IPS-NIHi11 (cell line): Measurements from ENCODE around the gene LCMT1.
"Not testable (repeated sequence)": the region's sequence is repeated elsewhere in the genome, so short reads cannot be mapped to it uniquely, and the experiment has no call there.

ENCODE experiments used
- DNase-seq: peaks from one replicate; pipeline ENCODE4 v3.0.0; 2012; ENCODE audit warnings: mixed read lengths, low spot score

The LCMT1 gene

DNA sequence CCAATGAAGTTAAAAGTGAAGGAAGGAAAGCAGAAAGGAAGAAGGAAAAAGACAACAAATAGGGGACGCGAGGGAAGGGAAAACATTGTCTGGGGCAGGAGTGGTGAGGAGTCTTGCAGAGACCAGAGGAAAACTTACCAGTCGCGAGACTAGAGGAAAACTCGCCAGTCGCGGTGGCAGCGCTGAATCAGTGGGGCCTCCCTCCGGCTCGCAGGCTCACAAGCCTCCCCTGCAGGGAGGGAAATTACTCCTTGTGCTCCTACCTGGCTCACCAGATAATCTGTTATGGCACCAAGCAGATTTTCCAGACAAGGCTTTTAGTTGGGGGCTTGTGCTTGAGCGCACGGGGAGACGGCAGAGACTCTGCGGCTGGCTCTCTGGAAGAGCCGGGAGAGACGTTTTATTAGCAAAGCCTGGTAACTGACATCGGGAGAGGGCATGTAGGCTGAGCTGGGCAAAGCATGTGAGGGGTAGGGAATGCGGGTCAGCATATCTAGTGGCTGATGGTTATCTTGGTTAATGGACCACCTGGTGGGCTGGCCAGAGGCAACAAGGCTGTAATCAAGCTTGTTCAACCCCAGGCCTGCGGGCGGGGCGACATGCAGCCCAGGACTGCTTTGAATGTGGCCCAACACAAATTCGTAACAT lies 37.1 kb downstream of the LCMT1 start:
- peak; percentile 24 for DNase-seq

DNA sequence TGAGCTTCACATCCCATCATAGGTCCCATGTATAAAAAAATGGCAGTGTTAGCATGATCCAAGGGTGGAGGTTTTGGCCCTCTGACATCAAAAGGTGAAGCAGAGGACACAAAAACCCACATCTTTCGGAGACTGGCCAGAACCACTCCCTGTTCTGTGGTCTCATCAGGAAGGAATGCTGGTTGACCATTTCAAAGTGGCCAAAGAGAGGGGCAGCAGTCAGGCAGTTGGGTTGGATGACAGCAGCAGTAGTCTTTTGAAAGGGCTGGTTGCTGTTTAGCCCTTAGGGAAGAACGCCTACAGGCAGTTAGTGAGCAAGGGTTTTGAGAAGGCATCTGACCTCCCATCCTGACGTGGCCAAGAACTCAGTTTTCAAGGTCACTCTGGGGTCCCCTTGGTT lies 40.5 kb downstream of the LCMT1 start:
- DNase-seq: no peak

DNA sequence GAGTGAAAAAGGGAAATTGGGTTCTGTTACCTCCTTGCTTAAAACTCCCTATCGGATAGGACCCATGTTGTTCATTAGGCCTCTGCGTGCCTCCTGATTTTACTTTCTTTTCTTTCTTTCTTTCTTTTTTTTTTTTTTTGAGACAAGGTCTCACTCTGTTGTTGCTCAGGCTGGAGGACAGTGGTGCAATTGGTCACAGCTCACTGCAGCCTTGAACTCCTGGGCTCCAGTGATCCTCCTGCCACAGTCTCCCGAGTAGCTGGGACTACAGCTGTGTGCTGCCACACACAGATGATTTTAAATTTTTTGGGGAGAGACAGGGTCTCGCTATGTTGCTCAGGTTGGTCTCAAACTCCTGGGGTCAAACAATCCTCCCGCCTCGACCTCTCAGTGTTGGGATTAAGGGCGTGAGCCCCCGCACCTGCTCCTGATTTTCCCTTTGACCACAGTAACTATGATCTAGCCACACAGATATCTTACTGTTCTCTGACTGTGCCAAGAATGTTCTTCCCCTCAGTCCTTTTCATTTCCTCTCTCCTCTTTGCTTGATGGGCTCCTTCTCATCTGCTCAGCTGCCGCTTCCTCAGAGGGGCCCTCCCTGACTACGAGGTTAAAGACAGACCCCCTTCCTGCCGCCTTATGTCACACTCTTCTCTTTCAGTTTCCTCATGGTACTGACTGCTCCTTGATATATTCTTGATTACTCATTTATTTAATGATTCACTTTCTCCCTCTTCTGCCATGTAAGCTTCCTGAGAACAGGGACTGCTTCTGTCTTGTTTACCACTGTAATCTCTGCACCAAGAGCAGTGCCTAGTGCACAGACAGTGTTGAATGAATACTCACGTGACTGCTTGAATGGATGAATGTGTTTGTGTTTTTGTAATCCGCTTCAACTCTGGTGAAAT lies 44.3 kb downstream of the LCMT1 start:
- no peak for DNase-seq

DNA sequence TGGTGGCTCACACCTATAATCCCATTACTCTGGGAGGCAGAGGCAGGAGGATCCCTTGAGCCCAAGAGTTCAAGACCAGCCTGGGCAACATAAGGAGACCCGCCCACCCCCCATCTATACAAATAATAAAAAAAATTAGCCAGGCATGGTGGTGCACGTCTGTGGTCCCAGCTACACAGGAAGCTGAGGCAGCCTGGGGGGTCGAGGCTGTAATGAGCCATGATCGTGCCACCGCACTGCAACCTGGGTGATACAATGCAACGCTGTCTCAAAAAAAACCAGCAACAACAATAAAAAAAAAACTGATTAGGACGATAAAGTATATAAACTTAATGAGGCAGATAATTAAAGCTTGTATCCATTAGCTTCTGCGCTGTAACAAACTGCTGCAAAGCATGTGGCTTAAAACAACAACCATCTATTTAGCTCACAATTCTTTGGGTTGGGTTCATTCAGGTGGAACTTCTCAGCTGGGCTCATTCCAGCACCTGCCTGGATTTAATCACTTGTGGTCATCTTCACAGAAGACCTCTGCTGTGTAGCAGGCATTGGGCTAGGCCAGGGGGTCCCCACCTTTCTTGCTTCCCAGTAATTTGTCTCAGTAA lies 45.8 kb downstream of the LCMT1 start:
- no peak for DNase-seq

DNA sequence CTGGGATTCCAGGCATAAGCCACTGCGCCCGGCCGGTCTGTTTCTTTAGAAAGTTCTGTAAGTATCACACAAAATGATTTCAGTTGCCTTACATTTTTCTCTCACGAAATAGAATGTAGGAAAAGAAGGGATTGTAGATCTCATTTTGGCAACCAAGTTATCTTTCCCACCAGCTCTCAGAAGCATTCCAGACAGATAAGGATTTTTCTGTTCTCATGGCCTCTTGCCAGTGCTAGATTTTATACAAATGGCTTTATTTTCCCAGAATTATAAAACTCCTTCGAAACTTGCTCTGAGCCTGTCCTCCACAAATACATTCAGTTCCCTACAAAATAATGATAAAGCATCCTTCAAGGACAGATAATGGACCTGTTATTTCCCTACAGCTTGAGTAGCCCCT lies 46.9 kb downstream of the LCMT1 start:
- DNase-seq: no peak

DNA sequence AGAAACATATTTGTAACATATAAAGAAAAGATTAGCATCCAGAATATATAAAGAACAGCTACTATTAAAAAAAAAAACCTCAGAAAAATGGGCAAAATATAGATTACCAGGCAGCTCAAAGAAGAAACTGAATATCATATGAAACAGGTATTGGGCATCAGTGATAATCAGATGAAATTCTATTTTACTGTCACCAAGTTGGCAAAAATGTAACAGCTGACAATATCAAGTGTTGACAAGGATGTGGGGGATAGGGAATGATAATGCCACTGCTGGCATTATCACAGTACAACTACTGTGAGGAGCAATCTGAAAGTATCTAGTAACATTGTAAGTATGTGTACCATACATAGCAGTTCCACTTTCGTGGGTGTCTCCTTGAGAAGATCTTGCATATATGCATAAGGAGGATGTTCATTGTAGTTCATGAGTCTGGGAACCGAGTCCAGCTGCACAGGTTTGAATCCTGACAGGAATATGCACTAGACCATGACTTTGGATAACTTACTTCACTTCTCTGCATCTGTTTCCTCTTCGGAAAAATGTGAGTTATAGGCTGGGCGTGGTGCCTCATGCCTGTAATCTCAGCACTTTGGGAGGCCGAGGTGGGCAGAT lies 50.3 kb downstream of the LCMT1 start:
- DNase-seq: no peak

DNA sequence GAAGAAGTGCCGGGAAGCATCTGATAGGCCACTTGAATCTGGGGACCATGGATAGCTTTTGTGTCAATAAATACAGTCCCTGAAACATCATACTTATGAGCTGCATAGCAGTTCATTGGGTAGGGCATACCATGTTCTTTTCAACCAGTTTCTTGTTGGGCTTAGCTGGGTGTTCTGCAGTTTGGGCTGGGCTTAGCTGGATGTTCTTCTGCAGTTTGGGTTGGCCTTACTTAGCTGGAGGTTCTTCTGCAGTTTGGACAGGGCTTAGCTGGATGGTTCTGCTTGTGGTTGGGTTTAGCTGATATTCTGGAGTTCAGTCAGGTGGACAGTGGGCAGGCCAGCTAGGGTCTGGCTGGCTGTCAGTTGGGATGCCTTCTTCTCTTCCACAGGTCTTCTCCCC lies 52.1 kb downstream of the LCMT1 start:
- no peak for DNase-seq

DNA sequence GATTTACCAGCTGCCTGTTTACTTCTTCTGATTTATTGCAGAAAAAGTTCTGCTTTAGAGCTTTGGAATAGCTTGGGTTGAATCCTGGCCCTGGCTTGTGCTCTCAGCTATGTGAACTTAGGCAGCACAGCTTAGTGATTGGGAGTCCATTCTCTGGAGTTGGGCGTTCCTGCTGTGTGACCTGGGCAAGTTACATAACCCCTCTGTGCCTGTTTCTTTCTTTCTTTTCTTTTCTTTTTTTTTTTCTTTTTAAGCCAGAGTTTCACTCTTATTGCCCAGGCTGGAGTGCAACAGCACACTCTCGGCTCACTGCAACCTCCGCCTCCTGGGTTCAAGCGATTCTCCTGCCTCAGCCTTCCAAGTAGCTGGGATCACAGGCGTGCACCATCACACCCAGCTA lies 53.7 kb downstream of the LCMT1 start:
- DNase-seq: no peak

DNA sequence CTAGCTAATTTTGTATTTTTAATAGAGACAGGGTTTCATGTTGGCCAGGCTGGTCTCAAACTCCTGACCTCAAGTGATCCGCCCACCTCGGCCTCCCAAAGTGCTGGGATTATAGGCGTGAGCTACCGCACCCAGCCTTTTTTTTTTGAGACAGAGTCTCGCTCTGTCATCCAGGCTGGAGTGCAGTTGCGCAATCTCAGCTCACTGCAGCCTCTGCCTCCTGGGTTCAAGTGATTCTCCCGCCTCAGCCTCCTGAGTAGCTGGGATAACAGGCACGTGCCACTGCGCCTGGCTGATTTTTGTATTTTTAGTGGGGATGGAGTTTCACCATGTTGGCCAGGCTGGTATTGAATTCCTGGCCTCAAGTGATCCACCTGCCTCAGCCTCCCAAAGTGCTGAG lies 56.4 kb downstream of the LCMT1 start:
- DNase-seq: not testable (repeated sequence)

DNA sequence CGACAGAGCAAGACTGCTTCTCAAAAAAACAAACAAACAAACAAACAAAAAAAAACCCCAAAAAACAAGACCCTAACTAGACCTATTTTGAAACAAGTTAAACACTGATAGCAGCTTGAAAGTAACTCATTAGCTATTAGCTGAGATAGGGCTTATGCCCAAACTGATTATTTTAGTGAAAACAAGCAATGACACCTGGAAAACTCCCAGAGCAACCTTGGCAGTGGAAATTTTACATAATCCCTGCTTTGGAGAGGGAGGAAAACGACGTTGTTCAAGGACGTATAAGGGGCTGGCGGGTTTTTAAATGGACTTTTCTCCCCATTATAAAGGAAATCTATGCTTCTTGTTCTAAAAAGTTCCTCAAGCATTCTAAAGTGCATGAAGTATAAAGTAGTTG lies 59.8 kb downstream of the LCMT1 start:
- DNase-seq: no peak

DNA sequence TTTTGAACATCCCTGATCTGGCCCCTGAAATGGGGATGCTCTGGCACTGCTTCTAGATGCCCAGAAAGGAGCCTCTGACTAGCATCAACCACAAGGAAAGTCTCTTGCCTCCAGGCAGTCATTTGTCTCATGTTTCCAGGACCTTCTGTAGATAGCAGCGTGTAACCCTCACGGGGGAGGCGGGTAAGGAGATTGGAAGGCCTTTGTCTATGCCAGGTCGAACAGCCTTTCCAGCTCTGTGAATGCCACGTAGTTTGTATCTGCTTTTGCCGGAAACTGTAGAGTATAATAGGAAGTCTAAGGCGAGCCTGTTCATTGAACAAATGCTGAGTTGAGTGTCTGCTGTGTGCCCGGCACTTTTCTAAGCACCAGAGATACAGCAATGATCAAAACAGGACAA lies 61.3 kb downstream of the LCMT1 start:
- no peak for DNase-seq

DNA sequence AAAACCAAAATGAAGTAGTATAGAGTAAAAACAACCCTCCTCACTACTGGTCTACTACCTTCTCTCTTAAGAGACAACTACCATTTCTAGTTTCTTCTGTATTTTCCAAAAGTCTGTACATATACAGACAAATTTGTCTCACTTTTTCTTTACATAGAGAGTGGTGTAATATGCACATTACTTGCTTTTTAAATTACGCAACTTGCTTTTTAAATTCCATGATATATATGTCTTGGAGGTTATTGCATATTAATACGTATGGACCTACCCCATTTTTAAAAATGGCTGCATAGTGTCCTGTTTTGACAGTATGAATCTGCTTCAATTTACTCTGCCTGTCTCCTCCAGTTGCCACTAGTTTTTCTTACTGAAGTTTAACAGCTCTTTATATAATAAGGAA lies 62.7 kb downstream of the LCMT1 start:
- no peak for DNase-seq

DNA sequence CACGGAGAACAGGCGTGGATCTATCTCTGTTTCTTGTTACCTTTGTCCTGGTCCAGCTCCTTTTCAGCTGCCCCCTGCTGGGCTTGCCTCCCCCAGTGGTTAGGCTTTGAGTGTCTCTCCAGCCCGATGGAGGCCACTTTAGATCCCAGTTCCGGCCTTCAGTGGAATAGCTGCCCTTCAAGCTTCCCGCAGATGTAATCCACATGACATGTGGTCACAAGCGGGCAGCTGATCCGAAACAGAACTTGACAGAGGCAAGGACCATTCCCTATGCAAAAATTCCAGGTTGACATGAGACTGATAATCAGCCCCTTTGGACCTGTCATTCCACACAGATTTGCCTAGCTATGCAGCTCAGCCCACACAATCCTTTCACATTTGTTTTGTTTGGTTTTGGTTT lies 64.6 kb downstream of the LCMT1 start:
- no peak for DNase-seq

DNA sequence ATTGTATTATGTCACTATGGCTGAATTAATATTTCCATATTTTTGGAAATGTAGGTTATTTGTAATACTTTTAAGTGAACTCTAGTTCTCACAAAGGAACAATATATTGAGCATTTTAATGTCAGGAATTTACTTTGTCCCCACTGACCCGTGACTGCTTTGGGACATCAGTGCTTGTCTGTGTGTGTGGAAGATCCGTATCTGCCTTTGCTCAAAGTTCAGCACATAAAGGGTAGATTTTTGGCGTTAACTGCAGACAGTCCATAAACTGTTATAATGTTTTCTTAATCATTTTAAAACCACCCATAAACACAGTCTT lies 65.9 kb downstream of the LCMT1 start:
- no peak for DNase-seq

DNA sequence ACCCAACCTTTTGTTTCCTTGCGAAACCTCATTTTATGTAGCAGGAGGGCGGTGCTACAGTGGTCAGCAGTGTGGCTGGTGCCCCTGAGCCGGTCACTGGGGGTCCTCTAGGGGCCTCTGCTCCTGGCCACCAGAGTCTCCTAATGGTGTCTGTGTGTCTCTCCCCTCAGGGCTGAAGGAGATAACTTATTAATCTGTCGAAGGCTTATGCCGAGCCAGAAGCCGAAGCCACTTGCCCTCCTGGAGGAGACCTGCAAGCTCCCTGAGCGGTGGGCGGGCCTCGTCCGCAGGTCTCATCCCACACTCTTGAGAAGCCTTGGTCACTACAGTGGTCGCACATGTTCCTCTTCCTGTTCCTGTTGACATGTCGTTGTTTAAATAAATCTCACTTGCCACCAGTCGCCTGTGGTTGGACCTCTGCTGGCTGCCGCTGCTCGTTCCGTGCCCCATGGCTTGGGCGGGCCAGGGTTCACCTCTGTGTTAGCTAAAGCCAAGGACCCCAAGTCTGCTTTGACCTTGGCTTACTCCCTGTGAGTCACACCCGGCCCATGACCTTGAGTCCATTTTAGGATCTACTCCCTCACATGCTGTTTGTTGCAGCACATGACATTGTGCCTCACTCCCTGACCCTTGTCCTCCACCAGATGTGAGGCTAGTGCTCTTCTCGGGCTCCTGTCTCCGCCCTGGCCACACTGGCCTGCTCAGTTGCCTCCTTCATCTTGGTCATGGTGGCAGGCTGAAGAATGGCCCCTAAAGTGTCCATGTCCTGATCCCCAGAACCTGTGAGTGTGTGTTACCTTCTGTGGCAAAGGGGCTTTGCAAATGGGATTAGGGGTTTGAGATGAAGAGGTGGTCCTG lies 66.5 kb downstream of the LCMT1 start:
- DNase-seq: no peak

DNA sequence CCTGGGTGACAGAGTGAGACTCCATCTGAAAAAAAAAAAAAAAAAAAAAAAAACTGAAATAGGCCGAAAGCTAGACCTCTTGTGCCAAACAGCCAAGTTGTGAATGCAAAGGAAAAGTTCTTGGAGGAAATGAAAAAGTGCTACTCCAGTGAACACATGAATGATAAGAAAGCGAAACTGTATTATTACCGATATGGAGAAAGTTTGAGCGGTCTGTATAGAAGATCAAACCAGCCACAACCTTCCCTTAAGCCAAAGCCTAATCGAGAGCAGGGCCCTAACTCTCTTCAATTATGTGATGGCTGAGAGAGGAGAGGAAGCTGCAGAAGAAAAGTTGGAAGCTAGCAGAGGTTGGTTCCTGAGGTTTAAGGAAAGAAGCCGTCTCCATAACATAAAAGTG lies 69.7 kb downstream of the LCMT1 start:
- DNase-seq: not testable (repeated sequence)

DNA sequence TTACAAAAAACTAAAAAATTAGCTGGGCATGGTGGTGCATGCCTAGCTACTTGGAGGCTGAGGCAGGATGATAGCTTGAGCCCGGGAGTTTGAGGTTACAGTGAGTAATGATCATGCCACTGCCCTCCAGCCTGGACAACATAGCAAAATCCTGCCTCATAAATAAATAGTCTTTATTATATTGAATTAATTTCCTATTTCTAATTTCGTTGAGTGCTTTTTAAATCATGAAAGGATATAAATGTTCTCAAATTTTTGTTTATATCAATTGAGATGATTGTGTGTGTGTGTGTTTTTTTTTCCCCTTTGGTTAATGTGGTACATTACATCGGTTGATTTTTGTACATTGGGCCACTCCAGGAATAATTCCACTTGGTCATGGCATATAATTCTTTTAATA lies 73.2 kb downstream of the LCMT1 start:
- DNase-seq: no peak

DNA sequence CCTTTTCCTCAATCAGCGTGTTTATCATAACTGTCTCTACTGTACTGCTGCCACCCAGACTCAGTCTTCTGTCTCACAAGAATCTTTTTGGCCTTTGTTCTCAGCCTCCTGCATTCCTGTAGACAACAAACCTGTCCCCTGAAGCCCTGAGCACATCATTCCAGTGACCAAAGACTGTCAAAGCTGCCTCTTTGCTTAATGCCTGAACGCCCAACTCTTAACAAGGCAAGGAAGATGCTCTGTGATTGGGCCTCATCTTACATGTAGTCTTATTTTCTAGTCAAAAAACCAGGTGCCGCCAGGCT lies 75.9 kb downstream of the LCMT1 start:
- no peak for DNase-seq

DNA sequence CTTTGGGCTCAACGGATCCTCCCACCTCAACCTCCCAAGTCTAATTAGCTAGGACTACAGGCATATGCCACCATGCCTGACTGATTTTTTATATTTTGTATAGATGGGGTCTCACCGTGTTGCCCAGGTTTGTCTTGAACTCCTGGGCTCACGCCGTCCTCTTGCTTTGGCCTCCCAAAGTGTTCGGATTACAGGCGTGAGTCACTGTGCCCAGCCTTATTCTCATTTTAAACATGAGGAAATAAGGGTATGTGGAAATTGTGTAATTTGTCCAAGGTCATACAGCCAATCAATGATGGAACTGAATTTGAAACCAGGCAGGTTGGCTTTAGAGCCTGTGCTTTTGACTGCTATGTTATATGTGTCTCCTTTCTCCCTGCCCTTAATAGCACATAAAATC lies 77.8 kb downstream of the LCMT1 start:
- no peak for DNase-seq

DNA sequence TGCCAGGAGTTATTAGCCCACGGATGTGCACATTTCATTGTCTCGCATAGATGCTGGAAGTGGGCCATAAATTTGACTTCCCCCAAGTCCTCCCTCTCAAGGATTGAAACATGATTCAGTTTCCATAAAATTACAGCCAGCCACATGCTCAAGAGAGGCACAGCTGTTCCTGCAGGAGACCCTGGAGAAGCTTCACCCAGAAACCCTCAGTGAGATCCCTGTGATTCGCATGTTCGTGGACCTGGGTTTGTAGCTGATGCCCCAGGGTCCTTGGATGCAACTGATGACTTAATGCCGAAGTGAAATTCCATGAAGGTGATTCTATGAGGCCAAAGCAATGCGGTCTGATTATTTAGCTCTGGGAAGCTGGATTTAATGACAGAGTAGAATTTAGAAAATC lies 80.6 kb downstream of the LCMT1 start:
- no peak for DNase-seq

DNA sequence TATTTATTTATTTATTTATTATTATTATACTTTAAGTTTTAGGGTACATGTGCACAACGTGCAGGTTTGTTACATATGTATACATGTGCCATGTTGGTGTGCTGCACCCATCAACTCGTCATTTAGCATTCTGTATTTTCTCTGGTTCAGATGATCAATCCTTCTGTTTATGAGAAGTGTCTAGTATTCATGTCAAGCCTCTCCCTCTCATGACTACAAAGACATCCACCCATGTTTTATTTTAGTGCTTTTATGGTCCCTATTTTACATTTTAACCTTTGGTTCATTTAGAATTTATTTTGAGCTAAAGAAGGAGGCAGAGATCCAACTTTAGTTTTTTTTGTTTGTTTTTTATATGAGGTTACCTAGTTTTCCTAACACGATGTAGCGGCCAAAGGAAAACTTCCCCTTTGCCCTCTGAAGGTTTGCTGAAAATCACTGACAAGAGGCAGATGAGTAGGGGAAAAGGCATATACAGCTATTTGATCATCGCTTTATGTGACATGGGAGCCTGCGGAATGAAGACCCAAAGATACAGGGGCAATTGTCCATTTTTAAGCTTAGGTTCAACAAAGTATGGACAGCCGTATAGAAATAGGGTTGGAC lies 82.8 kb downstream of the LCMT1 start:
- DNase-seq: no peak

DNA sequence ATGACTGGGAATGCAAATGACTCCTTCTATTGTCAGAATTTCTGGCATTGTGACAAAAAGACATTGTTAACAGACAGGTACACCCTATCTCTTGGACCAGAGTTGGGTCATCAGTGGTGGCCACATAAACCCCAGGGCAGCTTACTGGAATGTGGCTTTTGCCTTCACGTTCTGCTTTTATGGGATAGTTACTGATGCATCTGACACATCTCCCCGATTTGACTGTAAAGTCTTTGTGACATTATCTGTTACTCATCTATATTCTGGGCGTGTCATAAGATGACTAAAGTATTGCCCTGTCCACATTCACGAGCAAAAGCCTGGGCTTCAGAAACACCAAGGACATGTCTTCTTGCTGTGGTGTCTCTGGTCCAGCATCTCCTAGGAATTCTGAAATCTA lies 86.5 kb downstream of the LCMT1 start:
- no peak for DNase-seq
